ENCODE measurements around the gene KCNIP4. TPM values are rescaled to one million over a fixed set of nuclear protein-coding genes. Genes with fewer than 3 reads are reported as not detected.

KCNIP4 gene
- total and polyA plus RNA-seq, 9 of the 15 experiments (the other 6 are each of a cell fraction or from before 2014, with no cell fraction given) = 0.25 to 0.41 TPM; not detected in 7

DNA sequence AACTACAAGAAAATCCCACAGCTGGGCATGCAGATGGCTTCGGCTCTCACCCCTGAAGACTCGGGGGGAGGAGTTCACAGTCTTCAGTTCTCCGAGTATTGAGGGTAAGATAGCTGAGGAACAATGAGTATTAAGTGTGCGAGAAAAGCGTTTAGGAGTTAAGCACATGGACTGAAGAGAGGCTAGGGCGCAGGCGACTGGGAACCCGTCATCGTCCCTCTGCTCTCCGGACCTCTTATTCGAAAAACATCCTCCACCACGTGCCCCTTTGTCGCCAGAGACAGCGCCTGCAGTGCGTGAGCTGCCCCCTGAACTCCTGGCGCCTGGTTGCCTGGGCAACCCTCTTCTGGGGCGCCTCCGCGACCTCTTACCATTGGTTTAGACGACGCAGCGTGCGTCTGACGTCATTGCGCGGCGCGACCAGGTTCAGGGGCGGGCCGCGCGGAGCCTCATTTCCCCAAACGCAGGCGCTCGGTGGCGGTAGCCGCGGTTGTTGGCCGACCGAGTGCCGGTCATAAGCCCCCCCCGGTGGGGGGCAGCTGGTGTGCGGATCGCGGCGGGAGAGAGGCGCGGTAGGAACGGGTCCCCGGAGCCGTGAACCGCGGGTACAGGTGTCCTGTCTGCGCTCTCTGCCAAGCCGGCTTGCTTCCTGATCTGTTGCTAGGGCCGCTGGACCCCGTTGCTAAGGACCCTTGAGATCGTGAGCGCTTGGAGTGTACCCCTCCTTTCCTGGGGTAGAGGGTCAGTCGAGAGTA, 1248.4 kb downstream of the KCNIP4 start, which contains the start of gene PACRGL (continued):
- TF ChIP-seq, protein P1, sequence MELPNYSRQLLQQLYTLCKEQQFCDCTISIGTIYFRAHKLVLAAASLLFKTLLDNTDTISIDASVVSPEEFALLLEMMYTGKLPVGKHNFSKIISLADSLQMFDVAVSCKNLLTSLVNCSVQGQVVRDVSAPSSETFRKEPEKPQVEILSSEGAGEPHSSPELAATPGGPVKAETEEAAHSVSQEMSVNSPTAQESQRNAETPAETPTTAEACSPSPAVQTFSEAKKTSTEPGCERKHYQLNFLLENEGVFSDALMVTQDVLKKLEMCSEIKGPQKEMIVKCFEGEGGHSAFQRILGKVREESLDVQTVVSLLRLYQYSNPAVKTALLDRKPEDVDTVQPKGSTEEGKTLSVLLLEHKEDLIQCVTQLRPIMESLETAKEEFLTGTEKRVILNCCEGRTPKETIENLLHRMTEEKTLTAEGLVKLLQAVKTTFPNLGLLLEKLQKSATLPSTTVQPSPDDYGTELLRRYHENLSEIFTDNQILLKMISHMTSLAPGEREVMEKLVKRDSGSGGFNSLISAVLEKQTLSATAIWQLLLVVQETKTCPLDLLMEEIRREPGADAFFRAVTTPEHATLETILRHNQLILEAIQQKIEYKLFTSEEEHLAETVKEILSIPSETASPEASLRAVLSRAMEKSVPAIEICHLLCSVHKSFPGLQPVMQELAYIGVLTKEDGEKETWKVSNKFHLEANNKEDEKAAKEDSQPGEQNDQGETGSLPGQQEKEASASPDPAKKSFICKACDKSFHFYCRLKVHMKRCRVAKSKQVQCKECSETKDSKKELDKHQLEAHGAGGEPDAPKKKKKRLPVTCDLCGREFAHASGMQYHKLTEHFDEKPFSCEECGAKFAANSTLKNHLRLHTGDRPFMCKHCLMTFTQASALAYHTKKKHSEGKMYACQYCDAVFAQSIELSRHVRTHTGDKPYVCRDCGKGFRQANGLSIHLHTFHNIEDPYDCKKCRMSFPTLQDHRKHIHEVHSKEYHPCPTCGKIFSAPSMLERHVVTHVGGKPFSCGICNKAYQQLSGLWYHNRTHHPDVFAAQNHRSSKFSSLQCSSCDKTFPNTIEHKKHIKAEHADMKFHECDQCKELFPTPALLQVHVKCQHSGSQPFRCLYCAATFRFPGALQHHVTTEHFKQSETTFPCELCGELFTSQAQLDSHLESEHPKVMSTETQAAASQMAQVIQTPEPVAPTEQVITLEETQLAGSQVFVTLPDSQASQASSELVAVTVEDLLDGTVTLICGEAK (IDR thresholded peaks at IDR 0.05) = no peak
- TF ChIP-seq, protein P1 (CRISPR knock-in tag; IDR thresholded peaks at IDR 0.05) = no peak
- no peak for TF ChIP-seq CBX2 (IDR thresholded peaks at IDR 0.05; ENCODE audit: insufficient read depth, low read length, poor library complexity, severe bottlenecking)
- TF ChIP-seq, protein P2, sequence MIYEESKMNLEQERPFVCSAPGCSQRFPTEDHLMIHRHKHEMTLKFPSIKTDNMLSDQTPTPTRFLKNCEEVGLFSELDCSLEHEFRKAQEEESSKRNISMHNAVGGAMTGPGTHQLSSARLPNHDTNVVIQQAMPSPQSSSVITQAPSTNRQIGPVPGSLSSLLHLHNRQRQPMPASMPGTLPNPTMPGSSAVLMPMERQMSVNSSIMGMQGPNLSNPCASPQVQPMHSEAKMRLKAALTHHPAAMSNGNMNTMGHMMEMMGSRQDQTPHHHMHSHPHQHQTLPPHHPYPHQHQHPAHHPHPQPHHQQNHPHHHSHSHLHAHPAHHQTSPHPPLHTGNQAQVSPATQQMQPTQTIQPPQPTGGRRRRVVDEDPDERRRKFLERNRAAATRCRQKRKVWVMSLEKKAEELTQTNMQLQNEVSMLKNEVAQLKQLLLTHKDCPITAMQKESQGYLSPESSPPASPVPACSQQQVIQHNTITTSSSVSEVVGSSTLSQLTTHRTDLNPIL (CRISPR knock-in tag; IDR thresholded peaks at IDR 0.05) = no peak
- TF ChIP-seq SMAD3 (CRISPR knock-in tag; conservative IDR thresholded peaks at IDR 0.05) = no peak
- TF ChIP-seq HCFC1 (IDR thresholded peaks at IDR 0.05; ENCODE audit: low read depth, low read length) = peak; percentile 76
- TF ChIP-seq PML (IDR thresholded peaks at IDR 0.05; ENCODE audit: low read length) = 0 out of 2 replicates have a peak, but pooled peaks have one; percentile 24
- no peak for TF ChIP-seq SMARCA5 (IDR thresholded peaks at IDR 0.05)
- no peak for TF ChIP-seq TFAM (CRISPR knock-in tag; conservative IDR thresholded peaks at IDR 0.05)
- peak; percentile 68 for TF ChIP-seq CCNT2 (IDR thresholded peaks at IDR 0.05; ENCODE audit: borderline replicate concordance, extremely low read depth, insufficient read length, low read depth, low read length)
- no peak for TF ChIP-seq EWSR1 (IDR thresholded peaks at IDR 0.05; ENCODE audit: borderline replicate concordance, low read depth, partially characterized antibody)
- no peak for TF ChIP-seq ZFPM2 (CRISPR knock-in tag; IDR thresholded peaks at IDR 0.05)
- no peak; the same call in 1 of the 2 replicates for TF ChIP-seq LEF1 (IDR thresholded peaks at IDR 0.05)
- TF ChIP-seq ZNF436 (CRISPR knock-in tag; IDR thresholded peaks at IDR 0.05) = no peak
- peak; percentile 85 for TF ChIP-seq RBM22 (IDR thresholded peaks at IDR 0.05; ENCODE audit: low read depth, low read length, poor library complexity, severe bottlenecking)
- TF ChIP-seq, protein P3, sequence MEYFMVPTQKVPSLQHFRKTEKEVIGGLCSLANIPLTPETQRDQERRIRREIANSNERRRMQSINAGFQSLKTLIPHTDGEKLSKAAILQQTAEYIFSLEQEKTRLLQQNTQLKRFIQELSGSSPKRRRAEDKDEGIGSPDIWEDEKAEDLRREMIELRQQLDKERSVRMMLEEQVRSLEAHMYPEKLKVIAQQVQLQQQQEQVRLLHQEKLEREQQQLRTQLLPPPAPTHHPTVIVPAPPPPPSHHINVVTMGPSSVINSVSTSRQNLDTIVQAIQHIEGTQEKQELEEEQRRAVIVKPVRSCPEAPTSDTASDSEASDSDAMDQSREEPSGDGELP (CRISPR knock-in tag; IDR thresholded peaks at IDR 0.05; ENCODE audit: borderline replicate concordance) = peak; percentile 65; the same call in 1 of the 2 replicates
- no peak for TF ChIP-seq ZNF668 (CRISPR knock-in tag; IDR thresholded peaks at IDR 0.05)
